Astrocyte (in vitro differentiated cells and primary cell): Measurements from ENCODE around the gene FOXK2. TPM values are rescaled to one million over a fixed set of nuclear protein-coding genes. Genes with fewer than 3 reads are reported as not detected.

Source experiments
- DNase-seq: peaks from one replicate; pipeline ENCODE4 v3.0.0-alpha.2; 2010; ENCODE audit warnings: low read depth
- FAIRE-seq: peaks from 2 replicates; lab custom pipeline; 2011; peaks lifted over from hg19 to GRCh38; lab: Jason Lieb, UNC
- H2AFZ ChIP-seq: 2 replicates; pipeline ENCODE4 v1.6.0; 2012; ENCODE audit warnings: low read depth, low read length, inconsistent platforms
- H3K27ac ChIP-seq: 2 replicates; pipeline ENCODE4 v1.5.1; 2011; ENCODE audit warnings: low read depth, low read length, inconsistent platforms
- H3K27me3 ChIP-seq: 2 replicates; pipeline ENCODE4 v1.6.0; 2011; ENCODE audit warnings: low read length, inconsistent platforms; ENCODE audit not compliant: insufficient read depth
- H3K36me3 ChIP-seq: 2 replicates; pipeline ENCODE4 v1.5.1; 2011; ENCODE audit warnings: low read length, inconsistent platforms; ENCODE audit not compliant: insufficient read depth
- H3K4me1 ChIP-seq: 2 replicates; pipeline ENCODE4 v1.5.1; 2011; ENCODE audit warnings: low read length, inconsistent platforms; ENCODE audit not compliant: insufficient read depth
- H3K4me2 ChIP-seq: 2 replicates; pipeline ENCODE4 v1.6.0; 2012; ENCODE audit warnings: low read length, inconsistent platforms
- H3K4me3 ChIP-seq: 2 replicates; pipeline ENCODE4 v1.5.1; 2011; ENCODE audit warnings: low read depth, mild to moderate bottlenecking, low read length, inconsistent platforms; ENCODE audit not compliant: insufficient read depth
- H3K79me2 ChIP-seq: 2 replicates; pipeline ENCODE4 v1.6.0; 2012; ENCODE audit warnings: mild to moderate bottlenecking, low read length, inconsistent platforms; ENCODE audit not compliant: insufficient read depth
- H3K9ac ChIP-seq: 2 replicates; pipeline ENCODE4 v1.6.0; 2012; ENCODE audit warnings: mild to moderate bottlenecking, low read length, inconsistent platforms
- H3K9me3 ChIP-seq: 2 replicates; pipeline ENCODE4 v1.5.1; 2012; ENCODE audit warnings: low read depth, mild to moderate bottlenecking, low read length, inconsistent platforms; ENCODE audit not compliant: insufficient read depth
- H4K20me1 ChIP-seq: 2 replicates; pipeline ENCODE4 v1.6.0; 2012; ENCODE audit warnings: low read length, inconsistent platforms; ENCODE audit not compliant: insufficient read depth
- H3K27ac Mint-ChIP-seq: one replicate; pipeline ENCODE4 v1.8.0; 2021; ENCODE audit warnings: mild to moderate bottlenecking, mixed read lengths; ENCODE audit not compliant: unreplicated experiment
- H3K27me3 Mint-ChIP-seq: one replicate; pipeline ENCODE4 v1.8.0; 2021; ENCODE audit warnings: low read depth, mixed read lengths; ENCODE audit not compliant: unreplicated experiment
- H3K36me3 Mint-ChIP-seq: one replicate; pipeline ENCODE4 v1.8.0; 2021; ENCODE audit warnings: low read depth, mixed read lengths; ENCODE audit not compliant: unreplicated experiment
- H3K4me1 Mint-ChIP-seq: one replicate; pipeline ENCODE4 v1.8.0; 2021; ENCODE audit warnings: low read depth, mixed read lengths; ENCODE audit not compliant: unreplicated experiment
- H3K4me3 Mint-ChIP-seq: one replicate; pipeline ENCODE4 v1.8.0; 2021; ENCODE audit warnings: mild to moderate bottlenecking, moderate library complexity, mixed read lengths; ENCODE audit not compliant: unreplicated experiment
- H3K9me3 Mint-ChIP-seq: one replicate; pipeline ENCODE4 v1.8.0; 2021; ENCODE audit warnings: mild to moderate bottlenecking, mixed read lengths; ENCODE audit not compliant: unreplicated experiment
- CTCF ChIP-seq: IDR thresholded peaks from 2 replicates; pipeline ENCODE4 v1.5.1; 2011; ENCODE audit warnings: low read depth, mild to moderate bottlenecking, inconsistent platforms, low read length, moderate library complexity; ENCODE audit not compliant: insufficient read depth
- EZH2 ChIP-seq: IDR thresholded peaks from 2 replicates; pipeline ENCODE4 v1.6.1; 2012; ENCODE audit warnings: mild to moderate bottlenecking, low read length, inconsistent platforms; ENCODE audit not compliant: insufficient read depth
- total RNA-seq: library from RNA; stranded (reverse); gene quantifications from 2 replicates; pipeline ENCODE4 v1.2.1, GENCODE V29; 2021

The FOXK2 gene
- total RNA-seq, 1 donor from 2014 or later = 68.0 TPM

GRCh38 chr17:82595893-82596292 lies 76.4 kb downstream of the FOXK2 start:
- Mint-ChIP-seq H3K4me3 (no peak overlapping the region), H3K27ac (no peak overlapping the region), H3K36me3 (peaks cover 15% of the 10 kb centered on the region), H3K27me3 (no peaks in the 10 kb centered on the region), H3K9me3 (no peaks in the 10 kb centered on the region), H3K4me1 (peaks cover 12% of the 10 kb centered on the region)
- H3K4me2 ChIP-seq = no peak overlapping the region
- H3K27me3 ChIP-seq = no peaks in the 10 kb centered on the region
- FAIRE-seq (no peak), DNase-seq (no peak)
- TF ChIP-seq CTCF (no peak), EZH2 (no peak)
- H3K4me1 ChIP-seq = peaks cover 17% of the 10 kb centered on the region
- peaks cover 2% of the 10 kb centered on the region for H3K36me3 ChIP-seq
- H3K9me3 ChIP-seq = no peaks in the 10 kb centered on the region
- peaks cover 5% of the 10 kb centered on the region for H4K20me1 ChIP-seq
- H3K9ac ChIP-seq = no peak overlapping the region
- H2AFZ ChIP-seq = no peak overlapping the region
- peaks cover 48% of the 10 kb centered on the region for H3K79me2 ChIP-seq
- H3K27ac ChIP-seq = no peak overlapping the region
- no peak overlapping the region for H3K4me3 ChIP-seq

- no peaks in the 10 kb centered on the region for H3K9me3 ChIP-seq
- no peak overlapping the region for H3K4me3 ChIP-seq
- Mint-ChIP-seq H3K27ac (no peak overlapping the region), H3K27me3 (no peaks in the 10 kb centered on the region), H3K9me3 (no peaks in the 10 kb centered on the region), H3K4me1 (peaks cover 12% of the 10 kb centered on the region), H3K4me3 (no peak overlapping the region), H3K36me3 (peaks cover 19% of the 10 kb centered on the region)
- no peak overlapping the region for H3K4me2 ChIP-seq
- no peak overlapping the region for H3K27ac ChIP-seq
- peaks cover 2% of the 10 kb centered on the region for H3K36me3 ChIP-seq
- H3K27me3 ChIP-seq = no peaks in the 10 kb centered on the region
- H3K79me2 ChIP-seq = peaks cover 50% of the 10 kb centered on the region
- H3K4me1 ChIP-seq = peaks cover 17% of the 10 kb centered on the region
- H4K20me1 ChIP-seq = peaks cover 1% of the 10 kb centered on the region
- no peak for TF ChIP-seq EZH2
- TF ChIP-seq CTCF = no peak
- H3K9ac ChIP-seq = no peak overlapping the region
- no peak overlapping the region for H2AFZ ChIP-seq
- DNase-seq (no peak), FAIRE-seq (no peak)
These were observed 76.8 kb downstream of the FOXK2 start for GRCh38 chr17:82596296-82596695.

GRCh38 chr17:82596837-82597672 lies 77.5 kb downstream of the FOXK2 start:
- no peak overlapping the region for H3K4me3 Mint-ChIP-seq
- TF ChIP-seq CTCF = no peak
- TF ChIP-seq EZH2 = no peak
- Histone ChIP-seq H3K4me3 (no peak overlapping the region), H3K36me3 (peaks cover 2% of the 10 kb centered on the region), H2AFZ (no peak overlapping the region), H3K4me2 (no peak overlapping the region), H3K27me3 (no peaks in the 10 kb centered on the region), H3K9me3 (no peaks in the 10 kb centered on the region), H3K9ac (no peak overlapping the region), H4K20me1 (no peaks in the 10 kb centered on the region), H3K79me2 (peaks cover 50% of the 10 kb centered on the region), H3K4me1 (peaks cover 20% of the 10 kb centered on the region), H3K27ac (no peak overlapping the region)
- H3K27ac Mint-ChIP-seq = peak overlapping the region; percentile 34
- no peaks in the 10 kb centered on the region for H3K9me3 Mint-ChIP-seq
- DNase-seq (no peak), FAIRE-seq (no peak)
- peaks cover 18% of the 10 kb centered on the region for H3K36me3 Mint-ChIP-seq
- peaks cover 13% of the 10 kb centered on the region for H3K4me1 Mint-ChIP-seq
- no peaks in the 10 kb centered on the region for H3K27me3 Mint-ChIP-seq
